SKM-1 (cell line): ENCODE measurements around the gene GP2.
"Not testable (repeated sequence)": the region's sequence is repeated elsewhere in the genome, so short reads cannot be mapped to it uniquely, and the experiment has no call there.

ENCODE experiments used
- DNase-seq: peaks from one replicate; lab custom pipeline; 2025; ENCODE audit not compliant: unreplicated experiment; lab: John Stamatoyannopoulos, UW

The GP2 gene

GRCh38 chr16:20326321-20326720 is 992 bp downstream of the GP2 start:
- DNase-seq: no peak

- DNase-seq: no peak
These were observed 2.3 kb downstream of the GP2 start for GRCh38 chr16:20325005-20325404.

GRCh38 chr16:20323591-20324117 is 3.7 kb downstream of the GP2 start:
- DNase-seq: no peak

GRCh38 chr16:20322696-20323095 is 4.6 kb downstream of the GP2 start:
- DNase-seq: no peak

GRCh38 chr16:20321671-20322070 is 5.6 kb downstream of the GP2 start:
- DNase-seq: no peak

GRCh38 chr16:20321051-20321450 is 6.3 kb downstream of the GP2 start:
- not testable (repeated sequence) for DNase-seq

GRCh38 chr16:20320592-20320991 is 6.7 kb downstream of the GP2 start:
- no peak for DNase-seq

GRCh38 chr16:20320178-20320577 is 7.1 kb downstream of the GP2 start:
- DNase-seq: no peak

GRCh38 chr16:20319406-20319805 is 7.9 kb downstream of the GP2 start:
- no peak for DNase-seq

- no peak for DNase-seq
These were observed 8.9 kb downstream of the GP2 start for GRCh38 chr16:20318437-20318836.

- no peak for DNase-seq
These were observed 9.3 kb downstream of the GP2 start for GRCh38 chr16:20318006-20318405.

GRCh38 chr16:20317117-20317516 is 10.2 kb downstream of the GP2 start:
- no peak for DNase-seq

- no peak for DNase-seq
These were observed 10.6 kb downstream of the GP2 start for GRCh38 chr16:20316715-20317114.

- no peak for DNase-seq
These were observed 11.5 kb downstream of the GP2 start for GRCh38 chr16:20315764-20316163.

- no peak for DNase-seq
These were observed 12.7 kb downstream of the GP2 start for GRCh38 chr16:20314575-20314974.

- DNase-seq: no peak
These were observed 13.6 kb downstream of the GP2 start for GRCh38 chr16:20313741-20314140.

- not testable (repeated sequence) for DNase-seq
These were observed 14.7 kb downstream of the GP2 start for GRCh38 chr16:20312536-20313095.

- no peak for DNase-seq
These were observed 15.8 kb downstream of the GP2 start for GRCh38 chr16:20311548-20311947.

GRCh38 chr16:20310421-20311395 is 16.6 kb downstream of the GP2 start:
- DNase-seq: no peak

GRCh38 chr16:20309786-20310185 is 17.5 kb downstream of the GP2 start:
- DNase-seq: no peak

GRCh38 chr16:20308801-20309590 is 18.3 kb downstream of the GP2 start:
- DNase-seq: no peak
